KBM-7 (cell line): ENCODE measurements around the gene SRPK3.
A peak's percentile ranks its signal among the peaks of the same experiment; 100 is the strongest.
"Not testable (repeated sequence)": the region's sequence is repeated elsewhere in the genome, so short reads cannot be mapped to it uniquely, and the experiment has no call there.

Experiments used
- DNase-seq: peaks from one replicate; pipeline ENCODE4 v3.0.0-alpha.2; 2015
- in situ Hi-C: fragments of 300-500 bp; cut with MboI; formaldehyde crosslinking; loops from 2 replicates; pipeline ENCODE4 v1.14.3; 2020; ENCODE audit warnings: low sequenced_read_pairs, low pct_unique_long_range_greater_than_20kb, mixed read lengths

SRPK3 gene

DNA sequence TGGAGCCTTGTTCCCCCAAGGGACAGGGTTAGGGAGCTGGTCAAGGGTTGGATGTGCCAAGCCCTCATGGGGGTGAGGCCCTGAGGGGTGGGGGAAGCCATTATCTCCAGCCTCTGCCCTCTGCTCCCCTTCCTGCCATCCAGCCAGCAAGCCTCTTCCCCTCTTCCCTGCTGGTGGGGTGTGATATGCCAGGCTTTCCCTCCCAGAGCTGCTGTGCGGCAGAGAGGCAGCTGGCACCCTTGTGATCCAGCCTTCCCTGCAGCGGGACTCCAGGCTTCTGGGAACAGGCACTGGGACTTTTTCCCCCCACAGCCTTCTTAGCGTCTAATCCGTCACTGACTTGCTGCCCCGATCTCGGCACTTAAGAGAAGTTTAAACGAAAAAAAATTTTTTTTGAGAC lies 19.9 kb downstream of the SRPK3 start:
- in situ Hi-C loops = no loop called here
- no peak for DNase-seq

DNA sequence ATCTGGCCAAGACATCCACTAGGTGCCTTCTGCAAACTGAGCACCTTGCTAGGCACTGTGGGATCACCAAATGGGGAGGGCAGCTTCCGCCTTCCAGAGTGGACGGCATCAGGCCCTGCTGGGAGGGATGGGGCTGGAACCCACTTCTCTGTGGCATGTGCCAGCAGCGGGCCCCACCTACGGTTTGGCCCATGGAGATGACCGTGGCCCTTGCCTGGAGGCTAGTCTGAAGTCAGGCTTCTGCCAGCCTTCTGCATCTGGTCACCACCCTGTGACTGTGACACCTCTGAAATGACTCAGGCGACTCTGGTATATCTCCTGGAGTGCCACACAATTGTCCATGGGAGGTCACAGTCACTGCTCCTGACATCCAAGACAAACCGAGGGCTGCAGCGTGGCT lies 20.8 kb downstream of the SRPK3 start:
- no peak for DNase-seq
- in situ Hi-C loops = no loop called here

DNA sequence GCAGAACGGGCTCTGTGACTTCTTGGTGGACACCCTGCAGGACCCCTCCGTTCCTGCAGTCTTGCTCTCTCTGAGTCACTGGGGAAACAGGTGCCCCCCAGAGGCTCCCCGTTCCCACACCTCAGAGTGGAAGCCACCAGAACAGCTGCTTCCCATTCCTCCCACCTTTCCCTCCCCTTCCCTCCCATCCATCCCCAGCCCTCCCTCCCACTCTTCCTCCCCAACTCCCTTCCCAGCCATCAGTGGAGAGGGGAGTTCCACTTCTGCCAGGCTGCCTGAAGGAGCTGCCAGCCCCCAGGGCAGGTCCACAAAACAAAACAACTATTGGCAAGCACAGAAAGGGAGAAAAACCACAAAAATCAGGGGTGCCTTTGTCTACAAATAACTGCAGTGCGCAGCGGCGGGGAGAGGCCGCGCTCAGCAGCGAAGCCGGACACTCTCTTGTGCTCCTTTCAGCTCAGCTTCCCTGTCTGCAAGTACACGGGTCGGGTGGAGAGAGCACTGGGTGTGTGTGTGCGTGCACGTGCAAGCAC lies 21.7 kb downstream of the SRPK3 start:
- no peak for DNase-seq
- in situ Hi-C loops = no loop called here

DNA sequence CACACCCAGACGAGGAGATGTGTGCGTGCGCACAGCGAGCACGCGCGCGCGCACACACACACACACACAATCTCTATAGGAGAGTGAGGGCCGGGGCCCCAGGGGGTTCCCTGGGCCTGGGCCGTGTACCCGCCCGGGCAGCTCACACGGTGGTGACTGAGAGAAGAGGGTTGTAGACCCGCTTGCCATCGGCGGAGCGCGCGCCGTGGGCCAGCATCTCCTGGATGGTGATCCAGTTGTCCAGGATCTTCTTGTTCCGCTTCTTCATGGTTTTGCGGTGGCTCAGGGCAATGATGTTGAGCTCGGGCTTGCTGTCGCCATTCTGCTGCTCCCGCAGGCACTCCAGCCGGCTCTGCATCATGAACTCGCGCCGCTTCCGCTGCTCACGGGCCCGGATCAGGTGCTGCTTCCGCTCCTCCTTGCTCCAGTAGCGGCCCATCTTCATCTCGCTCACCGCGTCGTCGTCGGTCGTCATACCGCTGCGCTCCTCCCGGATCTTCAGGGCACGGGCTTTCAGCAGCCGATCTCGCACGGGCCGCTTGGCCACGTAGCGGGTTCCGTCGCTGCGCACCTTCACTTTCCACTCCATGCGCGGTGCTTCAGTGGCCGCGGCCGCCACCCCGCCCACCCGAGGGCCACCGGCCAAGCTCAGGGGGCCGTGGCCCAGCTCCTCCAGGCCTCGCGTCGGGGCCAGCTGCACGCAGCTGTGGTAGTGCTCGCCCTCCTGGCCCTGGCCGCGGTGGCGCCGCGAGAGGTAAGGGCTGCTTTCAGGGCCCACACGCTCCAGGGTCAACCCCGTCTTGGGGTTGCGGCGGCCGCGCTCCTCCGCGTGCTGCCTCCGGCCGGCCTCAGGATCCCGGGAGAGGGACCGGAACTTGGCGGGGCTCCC lies 22.6 kb downstream of the SRPK3 start:
- in situ Hi-C loops = no loop called here

DNA sequence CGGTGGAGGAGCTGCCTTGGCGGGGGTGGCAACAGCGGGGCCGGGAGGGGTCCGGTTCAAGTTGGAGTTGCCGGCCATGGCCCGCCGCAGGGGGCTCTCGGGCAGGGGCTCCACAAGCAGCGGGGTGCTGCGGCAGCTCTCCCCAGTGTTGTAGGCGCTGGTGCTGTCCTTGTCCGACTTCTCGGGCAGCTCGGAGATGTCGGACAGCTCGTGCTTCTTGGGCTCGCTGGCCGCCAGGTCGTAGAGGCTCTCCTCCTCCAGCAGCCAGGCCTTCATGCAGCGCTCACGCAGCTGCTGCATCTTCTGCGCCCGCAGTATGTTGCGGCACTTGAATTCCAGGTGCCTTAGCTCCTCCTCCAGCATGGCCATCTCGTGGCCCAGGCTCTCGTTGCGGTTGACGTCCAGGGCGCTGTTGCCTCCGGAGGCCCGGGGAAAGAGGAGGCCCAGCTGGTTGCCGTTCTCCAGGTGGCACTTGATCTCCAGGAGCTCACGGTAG lies 23.3 kb downstream of the SRPK3 start:
- in situ Hi-C loops = no loop called here
- no peak for DNase-seq

More for the DNA sequence above, 22.6 kb downstream of the SRPK3 start:
- DNase-seq = no peak

DNA sequence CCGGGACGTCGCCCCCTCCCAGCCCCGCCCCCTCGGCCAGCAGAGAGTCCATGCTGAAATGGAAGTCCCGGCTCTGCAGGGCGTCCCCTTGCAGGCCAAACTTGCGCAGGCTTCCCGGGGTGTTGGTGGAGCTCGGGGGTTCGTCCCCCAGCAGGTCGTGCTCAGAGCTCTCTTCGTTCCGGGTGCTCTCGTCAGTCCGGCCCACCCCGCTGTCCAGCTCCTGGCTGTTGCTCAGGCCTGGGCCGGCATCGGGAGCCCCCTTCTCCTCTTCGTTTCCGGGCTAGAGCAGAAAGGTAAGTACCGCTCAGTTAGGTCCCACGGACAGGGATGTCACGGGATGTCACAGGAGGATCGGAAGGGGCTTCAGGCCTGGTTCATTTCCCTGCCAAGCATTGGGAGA lies 23.8 kb downstream of the SRPK3 start:
- DNase-seq = no peak
- in situ Hi-C loops = no loop called here

DNA sequence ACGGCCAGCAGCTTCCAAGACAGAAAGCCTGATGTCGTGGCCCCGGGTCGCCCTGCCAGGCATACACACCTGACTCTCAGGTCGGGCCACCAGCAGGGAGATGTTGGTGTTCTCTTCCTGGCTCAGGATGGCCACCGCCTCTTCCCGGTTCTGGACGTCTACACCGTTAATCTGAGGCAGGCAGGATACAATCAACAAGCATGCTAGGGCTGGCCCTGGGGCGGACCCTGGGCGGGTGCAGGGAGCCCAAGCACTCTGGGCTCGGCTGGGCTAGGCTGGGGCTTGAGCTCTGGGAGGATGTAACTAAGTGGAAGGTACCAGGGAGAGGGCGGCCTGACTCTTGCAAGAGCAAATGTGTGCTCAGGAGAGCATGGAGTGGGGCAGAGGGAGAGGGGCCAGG lies 24.6 kb downstream of the SRPK3 start:
- DNase-seq = no peak
- in situ Hi-C loops = no loop called here

DNA sequence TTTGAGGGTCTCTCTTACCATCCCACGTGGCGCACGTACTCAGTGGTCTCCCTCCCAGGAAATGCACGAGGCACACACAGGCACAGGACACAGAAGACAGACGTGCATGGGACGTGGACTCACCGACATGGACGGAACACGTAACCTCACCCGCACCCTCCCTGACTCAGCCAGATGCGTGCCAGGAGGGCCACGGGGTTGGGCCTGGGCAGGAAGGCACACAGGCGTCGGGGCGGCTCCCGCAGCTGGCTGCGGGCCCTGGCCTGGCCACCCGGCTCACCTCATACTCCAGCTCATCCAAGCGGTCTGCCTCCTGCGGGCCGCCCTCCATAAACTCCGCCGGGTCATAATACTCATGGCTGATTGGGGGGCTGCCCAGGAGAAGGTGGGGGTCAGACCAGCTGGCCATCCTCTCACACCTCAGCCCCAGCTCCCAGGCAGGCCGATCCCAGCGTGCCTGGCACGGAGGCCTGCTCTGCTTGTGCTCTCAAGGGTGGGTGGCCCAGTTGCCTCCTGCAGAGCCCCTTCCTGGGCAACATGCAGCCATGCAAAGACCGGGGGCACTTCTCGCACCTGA lies 26.2 kb downstream of the SRPK3 start:
- DNase-seq = no peak
- in situ Hi-C loops = no loop called here

DNA sequence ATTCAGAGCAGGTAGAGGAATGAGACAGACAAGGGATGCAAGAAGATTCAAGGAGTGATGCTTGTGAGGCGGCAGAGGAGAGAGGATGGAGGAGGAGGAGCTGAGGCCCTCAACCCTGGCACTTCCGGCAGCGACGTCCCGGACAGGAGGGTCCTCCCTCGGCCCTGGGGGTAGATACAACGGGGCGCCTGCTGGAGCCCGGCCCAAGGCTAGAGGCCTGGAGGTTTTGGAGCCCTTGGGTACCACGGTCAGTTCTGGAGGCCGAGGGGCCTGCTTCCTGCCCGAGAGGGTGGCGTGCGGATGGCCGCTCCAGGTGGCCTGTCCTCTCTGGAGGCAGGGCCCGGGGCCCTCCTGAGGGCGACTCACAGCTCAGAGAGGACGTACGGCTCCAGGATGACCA lies 27.1 kb downstream of the SRPK3 start:
- in situ Hi-C loops = no loop called here
- no peak for DNase-seq

DNA sequence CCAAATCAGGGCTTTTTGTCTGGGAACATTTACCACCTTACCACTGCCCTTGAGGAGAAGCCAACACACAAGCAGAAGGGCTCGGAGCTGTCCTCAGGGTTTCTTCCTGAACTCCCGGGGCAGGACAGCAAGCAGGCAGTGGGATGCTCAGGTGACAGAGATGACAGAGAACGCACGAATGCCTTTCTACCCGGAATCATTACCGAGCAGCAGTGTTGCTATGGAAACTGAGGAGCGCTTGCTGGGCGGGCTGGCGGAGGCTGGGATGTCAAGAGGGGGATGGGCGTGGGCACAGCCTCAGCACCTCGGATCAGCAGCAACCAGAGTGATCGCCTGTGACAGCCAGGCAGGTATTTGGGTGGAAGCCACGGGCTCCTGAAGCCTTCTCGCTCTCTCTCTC lies 31.4 kb downstream of the SRPK3 start:
- no peak for DNase-seq
- in situ Hi-C loops = no loop called here

DNA sequence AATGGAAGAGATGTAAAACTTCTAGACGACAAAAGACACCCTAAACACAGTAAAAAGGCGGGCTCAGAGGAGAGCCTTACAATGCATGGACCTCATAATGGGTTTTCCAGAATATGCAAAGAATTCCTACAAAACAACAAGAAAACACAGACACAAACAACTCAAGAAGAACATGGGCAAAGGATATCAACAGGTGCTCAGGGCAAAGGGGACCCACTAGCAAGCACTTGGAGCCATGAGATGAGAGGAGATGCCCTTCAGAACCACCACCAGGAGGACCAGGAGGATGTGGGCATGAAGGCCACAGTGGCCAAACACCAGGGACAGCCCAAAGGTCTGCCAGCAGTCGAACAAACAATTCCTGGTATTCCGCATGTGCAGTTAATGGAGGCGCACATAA lies 32.3 kb downstream of the SRPK3 start:
- in situ Hi-C loops = no loop called here
- no peak for DNase-seq

DNA sequence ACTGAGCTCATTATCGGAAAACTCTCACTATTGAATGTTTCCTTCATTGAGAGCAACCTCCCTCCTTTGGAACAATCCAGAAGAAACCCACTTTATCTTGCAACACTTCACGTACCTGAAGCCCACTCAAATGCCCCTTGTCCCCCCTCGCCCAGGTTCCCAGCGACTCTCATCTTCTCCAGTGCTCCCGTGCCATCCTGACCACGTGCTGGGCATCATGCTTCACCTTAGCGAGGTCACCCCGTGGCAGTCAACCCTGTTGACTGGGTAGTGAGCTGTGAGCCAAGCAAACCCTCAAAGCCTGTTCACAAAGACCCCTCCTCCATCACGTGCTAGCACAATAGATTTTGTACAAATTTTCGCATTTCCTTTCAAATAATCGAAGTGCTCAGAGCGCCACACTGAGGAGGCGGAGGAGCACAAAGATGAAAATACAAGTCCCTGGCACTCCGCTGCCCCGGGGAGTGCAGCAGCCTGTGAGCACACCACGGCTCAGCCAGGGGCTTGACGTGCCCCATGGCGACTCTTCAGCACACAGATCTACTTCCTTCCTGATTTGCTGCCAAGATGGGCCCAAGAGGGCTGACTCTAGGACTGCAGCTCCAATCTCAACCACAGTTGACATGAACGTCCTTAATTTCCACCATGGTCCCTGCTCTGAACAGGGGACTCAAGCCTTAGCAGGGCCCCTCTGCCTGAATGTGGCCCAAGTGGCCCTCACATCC lies 33.9 kb downstream of the SRPK3 start:
- in situ Hi-C loops = no loop called here
- DNase-seq = peak; percentile 53

DNA sequence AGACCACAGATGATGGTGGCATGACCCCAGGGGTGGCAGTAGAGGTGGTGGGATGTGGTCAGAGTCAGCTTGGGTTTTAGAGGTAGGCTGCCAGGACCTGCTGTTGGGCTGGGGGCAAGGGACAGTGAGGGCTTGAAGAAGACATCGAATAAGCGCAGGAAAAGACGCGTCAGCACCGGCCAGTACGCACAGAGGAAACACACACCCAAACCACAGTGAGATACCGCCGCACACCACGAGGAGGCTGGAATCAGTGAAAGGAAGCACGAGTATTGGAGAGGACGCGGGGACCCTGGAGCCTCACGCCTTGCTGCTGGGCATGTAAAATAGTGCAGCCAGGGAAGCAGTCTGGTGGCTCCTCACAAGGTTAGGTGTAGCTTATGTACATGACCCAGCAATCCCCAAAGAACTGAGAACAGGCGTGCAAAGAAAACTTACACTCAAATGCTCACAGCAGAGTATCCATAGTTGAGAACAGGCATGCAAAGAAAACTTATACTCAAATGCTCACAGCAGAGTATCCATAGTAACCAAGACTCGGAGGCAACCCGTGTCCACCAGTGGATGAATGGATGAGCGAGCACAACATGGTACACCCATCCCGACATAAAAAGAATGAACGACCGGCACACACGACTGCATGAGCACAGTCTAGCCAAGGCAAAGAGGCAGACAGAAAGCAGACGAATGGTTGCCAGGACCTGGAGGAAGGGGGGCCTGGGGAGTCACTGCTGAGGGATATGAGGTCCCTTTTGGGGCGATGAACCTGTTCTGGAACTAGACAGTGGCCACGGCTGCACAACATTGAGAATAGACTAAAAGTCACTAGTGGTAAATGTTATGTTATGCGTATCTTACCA lies 36.2 kb downstream of the SRPK3 start:
- in situ Hi-C loops = no loop called here
- peak; percentile 60 for DNase-seq

DNA sequence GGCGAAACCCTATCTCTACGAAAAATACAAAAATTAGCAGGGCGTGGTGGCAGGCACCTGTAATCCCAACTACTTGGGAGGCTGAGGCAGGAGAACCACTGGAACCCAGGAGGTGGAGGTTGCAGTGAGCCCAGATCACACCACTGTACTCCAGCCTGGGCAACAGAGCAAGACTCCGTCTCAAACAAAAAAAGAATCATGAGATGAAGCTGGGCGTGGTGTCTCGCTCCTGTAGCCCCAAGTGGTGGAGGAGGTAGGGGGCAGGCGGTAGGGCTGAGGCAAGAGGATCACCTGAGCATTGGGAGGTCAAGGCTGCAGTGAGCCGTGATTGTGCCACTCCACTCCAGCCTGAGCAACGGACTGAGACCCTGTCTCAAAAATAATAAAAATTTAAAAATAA lies 37.2 kb downstream of the SRPK3 start:
- in situ Hi-C loops, DNase-seq: not testable (repeated sequence)

DNA sequence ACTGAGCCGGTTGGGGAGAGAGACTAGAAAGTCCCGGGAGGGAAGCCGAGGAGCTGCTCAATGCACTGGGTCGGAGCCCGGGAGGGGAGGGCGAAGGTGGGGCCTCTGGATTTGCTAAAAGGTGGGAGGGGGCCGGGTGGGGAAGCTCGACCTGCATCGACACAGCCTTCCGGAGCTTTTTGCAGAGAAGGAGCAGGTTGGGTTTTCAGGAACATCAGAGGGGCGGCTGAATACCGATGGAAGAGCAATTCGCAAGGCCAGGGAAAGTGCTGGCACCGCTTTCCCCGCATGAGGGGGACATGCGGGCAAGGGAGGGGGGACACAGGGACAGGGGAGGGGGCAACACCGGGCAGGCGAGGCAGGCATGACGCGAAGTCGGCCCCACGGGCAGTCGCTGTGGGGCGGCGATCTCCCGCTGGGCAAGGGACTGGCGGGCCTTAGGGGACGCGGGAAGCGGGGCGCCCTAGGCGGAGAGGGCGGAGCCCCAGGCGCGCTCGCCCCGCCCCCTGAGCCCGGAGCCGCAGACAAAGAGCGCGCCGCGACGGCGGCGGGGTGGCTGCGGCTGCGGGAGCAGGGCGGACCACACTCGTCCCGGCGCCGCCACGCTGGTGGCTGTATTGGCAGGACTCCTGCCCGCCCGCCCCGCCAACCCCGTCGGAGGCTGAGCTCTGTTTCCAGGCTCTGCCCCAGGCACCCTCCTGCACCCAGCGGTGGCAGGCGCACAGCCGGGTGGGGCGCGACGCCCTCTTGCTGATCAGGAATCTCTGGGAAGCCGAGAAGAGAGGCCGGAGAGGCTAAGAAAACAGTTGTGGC lies 37.9 kb downstream of the SRPK3 start:
- DNase-seq = peak; percentile 42
- in situ Hi-C loops = no loop called here

DNA sequence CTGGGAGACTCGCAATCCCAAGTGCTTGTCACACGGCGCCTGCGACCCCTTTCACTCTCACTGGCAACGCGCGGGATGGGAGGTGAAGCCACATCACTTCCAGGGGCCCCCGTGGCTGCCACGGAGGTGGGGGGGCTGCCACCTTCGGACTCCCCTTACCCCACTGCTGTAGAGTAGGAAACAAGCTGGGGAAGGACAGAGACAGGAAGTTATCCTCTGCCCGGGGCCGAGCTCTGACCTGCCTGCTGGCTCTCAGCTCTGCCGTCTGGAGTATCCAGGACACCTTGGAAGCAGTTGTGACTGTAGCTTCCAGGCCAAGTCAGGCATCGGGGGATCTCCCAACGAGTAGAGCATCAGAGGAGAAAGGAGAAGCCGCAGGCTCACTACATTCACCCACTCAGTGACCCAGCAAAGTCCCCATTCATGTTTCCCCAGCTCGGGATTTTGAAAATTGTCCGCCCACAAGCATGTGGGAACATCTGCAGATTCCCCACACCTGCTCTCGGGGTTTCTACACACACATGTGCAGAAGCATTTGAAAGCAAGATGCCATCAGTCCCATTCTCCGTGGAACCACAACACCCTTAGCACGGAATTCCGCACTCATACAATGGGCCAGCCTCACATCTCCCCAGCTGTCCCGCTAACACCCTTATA lies 38.7 kb downstream of the SRPK3 start:
- in situ Hi-C loops = no loop called here
- no peak for DNase-seq

DNA sequence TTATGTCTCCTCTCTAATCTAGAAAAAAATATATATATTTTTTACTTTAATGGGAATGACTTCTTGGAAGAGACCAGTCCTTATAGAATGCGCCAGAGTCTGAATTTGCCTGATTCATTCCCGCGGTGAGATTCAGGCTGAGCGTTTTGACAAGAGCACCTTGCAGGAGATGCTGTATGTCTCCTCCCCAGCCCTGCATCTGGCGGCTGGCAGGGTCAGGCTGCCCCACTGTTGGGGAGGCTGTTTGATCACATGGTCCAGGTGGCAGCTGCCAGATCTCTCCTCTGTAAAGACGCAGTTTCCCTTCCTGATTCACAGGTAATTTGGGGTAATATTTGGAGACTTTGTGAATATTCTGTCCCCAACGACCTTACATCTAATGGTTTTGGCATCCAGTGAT lies 39.8 kb downstream of the SRPK3 start:
- no peak for DNase-seq
- in situ Hi-C loops = no loop called here

DNA sequence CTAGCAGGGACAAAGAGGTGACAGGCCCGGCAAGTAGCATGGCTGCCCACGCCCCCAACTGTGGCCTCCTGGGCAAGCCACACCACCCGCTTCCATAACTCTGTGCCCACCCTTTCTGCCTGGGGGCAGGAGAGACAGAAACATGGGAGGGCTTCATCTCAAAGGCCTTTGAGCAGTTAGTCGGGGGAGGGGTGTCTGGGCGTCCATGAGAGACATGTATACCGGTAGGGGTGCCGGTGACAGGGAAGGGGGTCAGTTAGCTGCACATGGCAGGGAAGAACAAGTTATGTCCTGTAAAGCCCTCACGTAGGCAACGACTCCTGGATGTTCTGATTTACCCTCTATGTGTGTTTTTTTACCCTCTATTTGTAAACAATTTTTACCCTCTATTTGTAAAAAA lies 40.2 kb downstream of the SRPK3 start:
- in situ Hi-C loops = no loop called here
- no peak for DNase-seq
